ENCODE measurements around the gene ARHGEF38.

GRCh38 chr4:105520819-105521790, 31.3 kb upstream of the ARHGEF38 start:
- no peak for TF ChIP-seq POLR2AphosphoS5 (IDR thresholded peaks at IDR 0.05; ENCODE audit: low read depth, low read length)
- no peak for TF ChIP-seq POLR2A (IDR thresholded peaks at IDR 0.05; ENCODE audit: low read depth, low read length)

Data from GM12892 (cell line).